Right lobe of liver (tissue), 4 donors: ENCODE measurements around the gene LSM2.

ENCODE experiments used
- POLR2A ChIP-seq: fragments of 450-650 bp; IDR thresholded peaks from one replicate; pipeline ENCODE4 v1.6.1; 2017; ENCODE audit warnings: antibody characterized with exemption, mild to moderate bottlenecking
- TF ChIP-seq, protein P1 (sequence below), 4 donors: fragments of 200-600 bp in 3 of 4; fragments of 450-650 bp in 1 of 4; IDR thresholded peaks; one replicate each; pipeline versions ENCODE4 v1.5.1 to v1.8.0; 2016 to 2022; ENCODE audit warnings: antibody characterized with exemption in 4 of 4, mild to moderate bottlenecking in 2 of 4
- donor health status: DM: no; HTN: no; CAD: no.
- donor health status: DM: no; HTN: no; CAD: no.
- donor health status: DM: no; HTN: yes; CAD: no.

DNA sequence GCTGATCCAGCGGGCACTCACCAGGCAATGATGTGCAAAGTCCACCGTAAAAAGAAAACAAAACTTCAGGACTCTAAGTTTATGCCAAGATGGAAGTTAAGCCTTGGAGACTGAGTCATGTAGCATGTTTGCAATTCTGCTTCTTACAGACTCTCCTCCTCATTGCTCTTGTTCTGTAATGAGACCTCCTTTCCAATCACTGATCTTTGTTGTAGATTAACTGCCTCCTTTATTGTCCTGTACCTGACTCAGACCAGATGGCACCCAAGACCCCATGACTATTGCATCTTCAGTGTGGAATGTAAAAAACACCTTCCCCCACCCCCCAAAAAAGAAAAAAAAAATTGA is 44.7 kb upstream of the LSM2 start:
- TF ChIP-seq, protein P1, sequence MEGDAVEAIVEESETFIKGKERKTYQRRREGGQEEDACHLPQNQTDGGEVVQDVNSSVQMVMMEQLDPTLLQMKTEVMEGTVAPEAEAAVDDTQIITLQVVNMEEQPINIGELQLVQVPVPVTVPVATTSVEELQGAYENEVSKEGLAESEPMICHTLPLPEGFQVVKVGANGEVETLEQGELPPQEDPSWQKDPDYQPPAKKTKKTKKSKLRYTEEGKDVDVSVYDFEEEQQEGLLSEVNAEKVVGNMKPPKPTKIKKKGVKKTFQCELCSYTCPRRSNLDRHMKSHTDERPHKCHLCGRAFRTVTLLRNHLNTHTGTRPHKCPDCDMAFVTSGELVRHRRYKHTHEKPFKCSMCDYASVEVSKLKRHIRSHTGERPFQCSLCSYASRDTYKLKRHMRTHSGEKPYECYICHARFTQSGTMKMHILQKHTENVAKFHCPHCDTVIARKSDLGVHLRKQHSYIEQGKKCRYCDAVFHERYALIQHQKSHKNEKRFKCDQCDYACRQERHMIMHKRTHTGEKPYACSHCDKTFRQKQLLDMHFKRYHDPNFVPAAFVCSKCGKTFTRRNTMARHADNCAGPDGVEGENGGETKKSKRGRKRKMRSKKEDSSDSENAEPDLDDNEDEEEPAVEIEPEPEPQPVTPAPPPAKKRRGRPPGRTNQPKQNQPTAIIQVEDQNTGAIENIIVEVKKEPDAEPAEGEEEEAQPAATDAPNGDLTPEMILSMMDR (IDR thresholded peaks at IDR 0.05), result no peak
- TF ChIP-seq POLR2A, result no peak
